Activated CD8-positive, alpha-beta T cell treated with anti-CD3 and anti-CD28 coated beads for 36 hours (primary cell): ENCODE measurements around the gene ANKRD33B. TPM values are rescaled to one million over a fixed set of nuclear protein-coding genes. Genes with fewer than 3 reads are reported as not detected.

Experiments used
- ATAC-seq: fragments of 200-7000 bp; cut with Tn5 transposase; one replicate; pipeline ENCODE4 v1.10.0; 2021; ENCODE audit warnings: mild to moderate bottlenecking, moderate library complexity
- CTCF ChIA-PET: fragments of 350-600 bp; sonication (Branson Sonifier 250); formaldehyde crosslinking; loops from one replicate; lab custom pipeline; 2021; ENCODE audit warnings: antibody characterized with exemption; lab: Charles Lee
- POLR2A ChIA-PET: fragments of 350-600 bp; sonication (Branson Sonifier 250); formaldehyde crosslinking; loops from one replicate; lab custom pipeline; 2021; ENCODE audit warnings: antibody characterized with exemption; lab: Charles Lee
- DNase-seq: peaks from one replicate; pipeline ENCODE4 v3.0.0-alpha.2; 2020
- H3K27ac Mint-ChIP-seq: one replicate; pipeline ENCODE4 v1.8.0; 2021; ENCODE audit warnings: mild to moderate bottlenecking, mixed read lengths
- H3K27me3 Mint-ChIP-seq: one replicate; pipeline ENCODE4 v1.8.0; 2021; ENCODE audit warnings: mixed read lengths
- H3K36me3 Mint-ChIP-seq: one replicate; pipeline ENCODE4 v1.8.0; 2021; ENCODE audit warnings: low read depth, mixed read lengths
- H3K4me1 Mint-ChIP-seq: one replicate; pipeline ENCODE4 v1.8.0; 2021; ENCODE audit warnings: low read depth, mixed read lengths
- H3K4me3 Mint-ChIP-seq: one replicate; pipeline ENCODE4 v1.8.0; 2021; ENCODE audit warnings: mild to moderate bottlenecking, moderate library complexity, mixed read lengths
- H3K9me3 Mint-ChIP-seq: one replicate; pipeline ENCODE4 v1.8.0; 2021; ENCODE audit warnings: mixed read lengths
- intact Hi-C: fragments of 100-400 bp; cut with micrococcal nuclease; formaldehyde crosslinking; loops from one replicate; pipeline ENCODE4 v1.10.0; 2022
- total RNA-seq, 2 experiments: library from RNA; stranded (reverse); gene quantifications; one replicate each; pipeline ENCODE4 v1.2.3, GENCODE V29; 2021
- TF ChIP-seq, protein P1 (sequence below): fragments of 200-600 bp; IDR thresholded peaks from one replicate; pipeline ENCODE4 v1.8.0; 2022; ENCODE audit warnings: antibody characterized with exemption, mild to moderate bottlenecking

Gene ANKRD33B
- total RNA-seq, 2 experiments from 2014 or later = 13.6 to 13.8 TPM

DNA sequence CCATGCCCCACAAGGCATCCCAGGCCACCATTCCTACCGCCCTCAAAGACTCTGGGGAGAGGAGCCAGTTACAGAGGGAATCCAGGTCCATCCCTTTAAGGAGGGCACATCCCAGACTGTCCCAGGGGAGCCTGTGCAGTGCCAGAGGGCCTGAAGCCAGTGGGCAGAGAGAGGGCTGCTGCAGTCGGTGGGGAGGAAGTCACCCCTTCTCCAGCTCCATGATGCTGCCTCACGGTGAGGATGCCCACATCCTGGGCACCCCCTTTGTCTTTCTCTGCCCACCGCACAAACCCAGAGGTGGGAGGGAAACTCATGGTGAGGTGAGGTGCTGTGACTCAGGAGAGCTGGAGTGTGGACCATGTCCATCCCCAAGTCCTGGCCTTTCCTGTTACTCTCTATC is 26.2 kb upstream of the ANKRD33B start:
- Mint-ChIP-seq H3K36me3 (no peaks in the 10 kb centered on the region), H3K4me1 (peaks cover 17% of the 10 kb centered on the region), H3K4me3 (no peak overlapping the region), H3K27ac (no peak overlapping the region), H3K9me3 (no peaks in the 10 kb centered on the region), H3K27me3 (peaks cover 21% of the 10 kb centered on the region)
- TF ChIP-seq, protein P1, sequence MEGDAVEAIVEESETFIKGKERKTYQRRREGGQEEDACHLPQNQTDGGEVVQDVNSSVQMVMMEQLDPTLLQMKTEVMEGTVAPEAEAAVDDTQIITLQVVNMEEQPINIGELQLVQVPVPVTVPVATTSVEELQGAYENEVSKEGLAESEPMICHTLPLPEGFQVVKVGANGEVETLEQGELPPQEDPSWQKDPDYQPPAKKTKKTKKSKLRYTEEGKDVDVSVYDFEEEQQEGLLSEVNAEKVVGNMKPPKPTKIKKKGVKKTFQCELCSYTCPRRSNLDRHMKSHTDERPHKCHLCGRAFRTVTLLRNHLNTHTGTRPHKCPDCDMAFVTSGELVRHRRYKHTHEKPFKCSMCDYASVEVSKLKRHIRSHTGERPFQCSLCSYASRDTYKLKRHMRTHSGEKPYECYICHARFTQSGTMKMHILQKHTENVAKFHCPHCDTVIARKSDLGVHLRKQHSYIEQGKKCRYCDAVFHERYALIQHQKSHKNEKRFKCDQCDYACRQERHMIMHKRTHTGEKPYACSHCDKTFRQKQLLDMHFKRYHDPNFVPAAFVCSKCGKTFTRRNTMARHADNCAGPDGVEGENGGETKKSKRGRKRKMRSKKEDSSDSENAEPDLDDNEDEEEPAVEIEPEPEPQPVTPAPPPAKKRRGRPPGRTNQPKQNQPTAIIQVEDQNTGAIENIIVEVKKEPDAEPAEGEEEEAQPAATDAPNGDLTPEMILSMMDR = no peak
- ChIA-PET POLR2A (interaction anchor here (0.6 kb wide), 1 partner anchor 49 kb away, joined by 3 read pairs; no protein-coding TSS in a partner anchor), CTCF (no interaction called here)
- ATAC-seq (peak; percentile 71), DNase-seq (peak; percentile 40)
- intact Hi-C loops = no loop called here

DNA sequence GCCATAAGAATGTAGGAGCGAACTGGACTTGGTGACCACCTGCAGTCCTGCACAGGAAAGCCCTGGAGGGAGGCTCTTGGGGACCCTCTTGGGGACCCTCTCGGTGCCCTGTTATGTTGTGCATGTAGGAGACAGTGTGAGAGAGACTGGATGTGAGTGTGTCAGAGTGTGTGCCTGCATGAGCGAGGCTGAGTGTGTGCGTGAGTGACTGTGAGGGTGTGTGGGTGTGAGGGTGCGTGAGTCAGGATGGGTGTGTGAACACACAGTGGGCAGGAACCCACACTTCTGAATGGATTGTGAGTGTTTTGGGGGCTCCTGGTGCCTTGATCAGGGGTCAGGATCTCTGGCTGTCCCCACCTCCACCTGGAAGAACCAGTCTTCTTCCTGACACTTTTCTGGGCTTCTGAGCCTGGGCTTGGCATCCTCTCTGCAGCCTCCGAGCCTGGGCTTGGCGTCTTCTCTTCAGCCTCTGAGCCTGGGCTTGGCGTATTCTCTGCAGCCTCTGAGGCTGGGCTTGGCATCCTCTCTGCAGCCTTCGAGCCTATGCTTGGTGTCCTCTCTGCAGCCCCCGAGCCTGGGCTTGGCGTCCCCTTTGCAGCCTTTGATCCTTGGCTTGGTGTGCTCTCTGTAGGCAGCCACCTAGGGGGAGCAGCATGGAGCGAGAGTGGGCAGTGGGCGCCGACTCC is 25.6 kb upstream of the ANKRD33B start:
- no peak overlapping the region for H3K4me3 Mint-ChIP-seq
- H3K36me3 Mint-ChIP-seq = no peaks in the 10 kb centered on the region
- no peaks in the 10 kb centered on the region for H3K9me3 Mint-ChIP-seq
- peak; percentile 48 for ATAC-seq
- peaks cover 19% of the 10 kb centered on the region for H3K27me3 Mint-ChIP-seq
- ChIA-PET POLR2A (no interaction called here), CTCF (no interaction called here)
- TF ChIP-seq, protein P1 = no peak
- no peak for DNase-seq
- H3K27ac Mint-ChIP-seq = no peak overlapping the region
- H3K4me1 Mint-ChIP-seq = peaks cover 17% of the 10 kb centered on the region
- intact Hi-C loops = no loop called here

DNA sequence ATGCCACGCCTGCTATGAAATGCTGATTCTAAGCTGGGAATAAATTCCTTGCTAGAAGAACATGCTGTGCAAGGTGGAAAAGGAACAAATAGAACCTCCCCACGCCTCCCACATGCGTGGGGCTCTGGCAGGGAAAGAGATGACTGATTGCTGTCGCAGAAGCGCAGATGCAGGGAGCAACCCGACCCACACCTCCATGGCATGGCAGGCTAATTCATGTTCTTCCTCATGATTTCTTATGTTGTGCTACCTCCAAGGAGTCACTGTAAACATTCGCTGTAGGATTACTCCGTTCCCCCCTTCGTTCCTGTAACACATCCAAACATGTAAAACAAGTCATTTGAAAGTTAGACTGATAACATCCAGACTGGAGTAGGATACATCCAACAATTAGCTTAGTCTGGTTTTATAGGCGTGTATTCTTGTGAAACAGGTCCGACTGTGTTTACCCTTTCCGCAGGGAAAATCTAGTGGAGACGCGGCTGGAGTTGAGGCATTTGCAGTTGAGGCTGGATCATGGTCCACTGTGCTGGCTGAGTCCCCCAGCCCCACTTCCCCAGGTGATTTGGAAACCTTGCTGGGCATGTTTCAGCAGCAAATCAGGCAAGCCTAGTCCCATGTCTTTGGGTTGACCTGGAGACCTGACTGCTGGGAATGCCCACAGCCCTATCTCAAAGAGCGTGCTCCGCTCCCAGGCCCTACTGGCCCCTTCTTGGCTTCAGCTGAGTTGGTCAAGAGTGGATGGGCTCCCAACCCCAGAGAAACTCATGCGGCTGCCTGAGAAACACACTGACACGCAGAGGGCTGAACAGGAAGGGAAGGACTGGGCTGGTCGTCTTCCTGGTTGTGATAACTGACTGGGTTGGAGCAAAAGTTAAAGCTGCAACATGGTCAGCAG is 24.8 kb upstream of the ANKRD33B start:
- ChIA-PET CTCF (no interaction called here), POLR2A (no interaction called here)
- ATAC-seq (no peak), DNase-seq (no peak)
- Mint-ChIP-seq H3K27ac (no peak overlapping the region), H3K36me3 (no peaks in the 10 kb centered on the region), H3K4me3 (no peak overlapping the region), H3K9me3 (no peaks in the 10 kb centered on the region), H3K27me3 (peaks cover 23% of the 10 kb centered on the region), H3K4me1 (peaks cover 17% of the 10 kb centered on the region)
- intact Hi-C loops = no loop called here
- TF ChIP-seq, protein P1 = no peak

DNA sequence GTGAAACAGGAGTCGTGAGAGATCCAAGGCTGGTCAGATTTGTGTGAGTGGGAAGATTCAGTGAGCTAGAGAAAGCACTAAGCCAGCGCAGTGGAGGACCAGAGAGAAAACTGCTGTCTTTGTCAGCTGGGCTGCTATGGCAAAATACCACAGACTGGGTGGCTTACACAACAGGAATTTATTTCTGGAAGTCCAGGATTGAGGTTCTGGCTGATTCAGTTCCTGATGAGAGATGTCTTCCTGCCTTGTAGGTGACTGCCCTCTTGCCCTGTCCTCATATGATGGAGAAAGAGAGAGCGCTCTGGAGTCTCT is 24.2 kb upstream of the ANKRD33B start:
- DNase-seq (no peak), ATAC-seq (no peak)
- intact Hi-C loops = no loop called here
- TF ChIP-seq, protein P1 = no peak
- Mint-ChIP-seq H3K27me3 (peaks cover 26% of the 10 kb centered on the region), H3K4me3 (no peak overlapping the region), H3K4me1 (peaks cover 17% of the 10 kb centered on the region), H3K36me3 (no peaks in the 10 kb centered on the region), H3K27ac (no peak overlapping the region), H3K9me3 (no peaks in the 10 kb centered on the region)
- POLR2A ChIA-PET = no interaction called here
- CTCF ChIA-PET = no interaction called here

DNA sequence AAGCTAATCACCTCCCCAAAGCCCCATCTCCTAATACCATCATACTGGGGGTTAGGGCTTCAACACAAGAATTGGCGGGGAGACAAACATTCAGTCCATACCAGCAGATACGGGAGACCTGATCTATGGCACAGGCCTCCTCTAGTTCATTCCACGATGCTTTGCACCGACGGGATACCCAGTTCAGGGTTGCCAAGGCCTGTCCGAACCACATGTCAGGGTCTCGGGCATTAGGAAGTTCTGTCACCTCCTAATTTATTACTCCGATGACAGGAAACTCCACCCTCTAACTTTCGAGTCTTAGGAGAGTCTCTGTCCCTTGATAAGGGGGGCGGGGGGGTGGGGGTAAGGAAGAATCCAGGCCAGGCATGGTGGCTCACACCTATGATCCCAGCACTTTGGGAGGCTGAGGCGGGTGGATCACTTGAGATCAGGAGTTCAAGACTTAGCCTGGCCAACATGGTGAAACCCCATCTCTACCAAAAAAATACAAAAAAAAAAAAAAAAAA is 23.8 kb upstream of the ANKRD33B start:
- Mint-ChIP-seq H3K9me3 (no peaks in the 10 kb centered on the region), H3K4me3 (no peak overlapping the region), H3K27me3 (peaks cover 26% of the 10 kb centered on the region), H3K27ac (no peak overlapping the region), H3K4me1 (peaks cover 17% of the 10 kb centered on the region), H3K36me3 (no peaks in the 10 kb centered on the region)
- POLR2A ChIA-PET = interaction anchor here (0.6 kb wide), 1 partner anchor 11 kb away, joined by 3 read pairs; no protein-coding TSS in a partner anchor
- ATAC-seq (no peak), DNase-seq (no peak)
- intact Hi-C loops = no loop called here
- CTCF ChIA-PET = no interaction called here
- TF ChIP-seq, protein P1 = no peak
